Fibroblast of villous mesenchyme (primary cell): ENCODE data around the gene AKIRIN2. TPM values are rescaled to one million over a fixed set of nuclear protein-coding genes. Genes with fewer than 3 reads are reported as not detected.
A peak's percentile ranks its signal among the peaks of the same experiment; 100 is the strongest.

Experiments
- DNase-seq: peaks from one replicate; pipeline ENCODE4 v3.0.0-alpha.2; 2010; ENCODE audit warnings: low read depth
- H3K4me3 ChIP-seq: 2 replicates; pipeline ENCODE4 v1.5.1; 2011; ENCODE audit warnings: low read depth, mild to moderate bottlenecking, low read length
- total RNA-seq: library from RNA; depleted of rRNA; stranded (reverse); fragments of >200 nt; gene quantifications from 2 replicates; pipeline ENCODE4 v1.2.3, GENCODE V29; 2012
- TF ChIP-seq, protein P1 (sequence below): IDR thresholded peaks from 2 replicates; pipeline ENCODE4 v1.5.1; 2012; ENCODE audit warnings: low read depth, mild to moderate bottlenecking, low read length; ENCODE audit not compliant: insufficient read depth

AKIRIN2 gene
- total RNA-seq, 1 donor, result 17.7 TPM

DNA sequence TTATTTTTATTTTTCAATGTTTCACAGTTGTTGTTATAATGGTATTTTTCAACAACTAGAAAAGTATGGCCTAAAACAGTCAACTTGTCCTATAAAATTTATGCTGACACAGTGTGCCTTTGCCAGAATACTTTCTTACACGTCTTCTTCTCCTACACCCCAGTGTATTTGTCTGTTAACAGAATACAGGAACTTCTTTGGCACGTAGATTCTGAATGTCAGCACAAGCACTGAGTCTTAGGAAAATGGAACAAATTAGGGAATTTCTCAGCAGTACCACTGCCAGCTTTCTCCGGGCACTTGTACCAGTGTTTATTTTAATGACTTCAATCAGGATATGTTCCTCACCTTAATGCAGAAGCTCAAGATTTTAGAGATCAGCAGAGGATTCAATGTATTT is 26.7 kb upstream of the AKIRIN2 start:
- DNase-seq, result no peak
- TF ChIP-seq, protein P1, sequence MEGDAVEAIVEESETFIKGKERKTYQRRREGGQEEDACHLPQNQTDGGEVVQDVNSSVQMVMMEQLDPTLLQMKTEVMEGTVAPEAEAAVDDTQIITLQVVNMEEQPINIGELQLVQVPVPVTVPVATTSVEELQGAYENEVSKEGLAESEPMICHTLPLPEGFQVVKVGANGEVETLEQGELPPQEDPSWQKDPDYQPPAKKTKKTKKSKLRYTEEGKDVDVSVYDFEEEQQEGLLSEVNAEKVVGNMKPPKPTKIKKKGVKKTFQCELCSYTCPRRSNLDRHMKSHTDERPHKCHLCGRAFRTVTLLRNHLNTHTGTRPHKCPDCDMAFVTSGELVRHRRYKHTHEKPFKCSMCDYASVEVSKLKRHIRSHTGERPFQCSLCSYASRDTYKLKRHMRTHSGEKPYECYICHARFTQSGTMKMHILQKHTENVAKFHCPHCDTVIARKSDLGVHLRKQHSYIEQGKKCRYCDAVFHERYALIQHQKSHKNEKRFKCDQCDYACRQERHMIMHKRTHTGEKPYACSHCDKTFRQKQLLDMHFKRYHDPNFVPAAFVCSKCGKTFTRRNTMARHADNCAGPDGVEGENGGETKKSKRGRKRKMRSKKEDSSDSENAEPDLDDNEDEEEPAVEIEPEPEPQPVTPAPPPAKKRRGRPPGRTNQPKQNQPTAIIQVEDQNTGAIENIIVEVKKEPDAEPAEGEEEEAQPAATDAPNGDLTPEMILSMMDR, result no peak
- H3K4me3 ChIP-seq, result no peak overlapping the region

DNA sequence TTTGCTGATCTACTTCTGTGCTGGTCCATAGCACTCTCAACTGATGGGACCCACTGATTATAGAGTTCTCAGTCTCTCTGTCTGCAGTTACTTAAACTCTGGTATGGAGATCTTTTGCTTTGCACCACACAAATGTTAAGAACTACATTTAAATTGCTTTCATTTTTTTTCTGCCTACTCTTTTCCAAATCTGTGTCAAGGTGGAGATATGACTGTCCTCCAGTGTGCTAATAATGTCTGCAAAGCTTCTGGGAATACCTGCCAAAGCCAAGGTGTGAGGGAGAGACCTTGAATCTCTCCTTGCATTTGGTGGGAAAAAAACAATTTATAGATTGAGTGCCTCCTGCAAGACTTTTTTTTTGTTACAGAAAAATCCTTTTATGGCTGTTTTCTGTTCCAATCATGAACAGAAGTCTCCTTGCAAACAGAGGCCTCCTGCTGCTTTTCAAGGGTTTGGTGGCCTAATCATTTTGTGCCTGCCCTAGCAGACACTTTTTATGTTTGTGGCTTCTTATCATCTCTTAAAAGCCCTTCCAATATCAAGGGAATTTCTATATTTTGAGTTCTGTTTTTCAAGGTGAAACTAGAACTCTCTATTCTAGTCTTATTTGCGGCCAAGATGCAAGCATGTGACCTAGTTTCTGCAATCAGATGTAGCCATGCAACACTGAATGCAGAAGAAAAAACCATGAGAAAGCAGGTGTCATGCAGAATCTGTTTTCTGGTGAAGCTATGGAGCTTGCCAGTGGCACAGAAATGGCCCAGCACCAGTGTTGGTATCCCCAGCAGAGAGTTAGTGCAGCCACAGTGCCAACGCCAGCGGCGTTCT is 23.2 kb upstream of the AKIRIN2 start:
- no peak overlapping the region for H3K4me3 ChIP-seq
- no peak for DNase-seq
- TF ChIP-seq, protein P1, result no peak

DNA sequence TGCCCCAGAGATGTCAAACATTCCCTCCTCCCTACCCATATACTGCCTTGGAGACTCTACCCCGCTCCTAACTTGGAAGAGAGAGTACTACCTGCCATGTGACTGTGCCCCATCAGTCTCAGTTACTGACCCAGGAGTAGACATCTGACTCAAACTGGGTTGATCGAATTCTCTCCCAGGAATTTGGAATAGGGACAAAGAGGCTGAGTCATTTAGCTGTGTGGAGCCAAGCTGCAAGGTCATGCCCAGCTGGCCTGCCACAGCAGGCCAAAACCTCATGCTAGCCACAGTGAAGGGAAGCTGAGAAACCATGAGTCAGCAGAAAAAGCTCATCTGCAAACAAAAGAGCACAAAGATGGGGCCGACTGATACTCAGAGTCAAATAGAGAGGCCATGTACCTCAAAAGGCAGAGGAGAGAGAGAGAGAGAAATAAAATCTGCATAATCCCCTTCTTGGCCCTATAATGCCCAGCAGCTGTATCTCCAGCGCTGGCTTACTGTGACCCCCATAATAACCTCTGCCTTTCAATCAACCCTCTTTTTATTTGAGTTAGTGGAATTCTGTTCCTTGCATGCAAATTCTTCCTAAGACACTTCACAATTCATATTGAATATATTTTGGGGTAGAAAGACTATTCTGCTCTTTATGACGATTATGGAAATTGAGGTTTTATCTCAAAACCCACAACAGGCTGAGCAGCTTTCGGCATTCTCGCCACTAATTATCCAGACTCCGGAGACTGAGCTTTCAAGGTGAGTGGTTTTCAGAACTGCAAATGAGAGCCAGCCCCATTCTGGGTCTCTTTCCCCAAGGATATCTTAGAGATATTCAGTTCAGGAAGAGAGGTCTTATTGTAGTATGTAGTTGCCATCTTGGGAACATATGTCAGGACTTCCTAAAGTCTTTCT is 21.4 kb upstream of the AKIRIN2 start:
- peak; percentile 87 for DNase-seq
- TF ChIP-seq, protein P1, result no peak
- no peak overlapping the region for H3K4me3 ChIP-seq

DNA sequence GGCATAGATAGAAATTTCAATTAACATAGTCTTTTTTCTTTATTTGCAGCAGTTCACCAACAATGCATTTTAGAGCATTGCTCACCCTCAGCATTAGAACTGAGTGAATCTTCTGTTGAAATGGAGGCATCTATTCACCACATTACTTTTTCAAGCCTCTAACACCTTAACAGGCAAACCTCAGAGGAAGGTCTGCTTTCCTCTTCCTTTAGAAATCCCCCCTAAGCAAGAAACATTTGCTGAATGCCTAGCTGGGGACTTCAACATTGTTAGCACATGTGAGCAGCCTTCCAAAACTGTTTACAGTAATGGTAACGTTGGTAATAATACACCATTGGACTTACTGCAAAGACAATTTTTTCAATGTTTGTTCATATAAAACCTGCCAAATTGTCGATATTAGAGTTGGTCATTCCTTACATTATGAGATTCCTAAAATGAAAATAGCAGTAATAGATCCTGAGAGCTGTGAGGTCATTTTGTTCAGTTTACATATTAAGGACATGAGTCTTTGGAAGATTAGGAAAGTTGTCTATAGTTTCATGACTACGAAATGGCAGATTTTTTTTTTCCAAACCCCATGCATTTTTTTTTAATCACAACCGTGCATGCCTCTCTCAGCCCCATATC is 20.6 kb upstream of the AKIRIN2 start:
- TF ChIP-seq, protein P1, result no peak
- H3K4me3 ChIP-seq, result no peak overlapping the region
- no peak for DNase-seq

DNA sequence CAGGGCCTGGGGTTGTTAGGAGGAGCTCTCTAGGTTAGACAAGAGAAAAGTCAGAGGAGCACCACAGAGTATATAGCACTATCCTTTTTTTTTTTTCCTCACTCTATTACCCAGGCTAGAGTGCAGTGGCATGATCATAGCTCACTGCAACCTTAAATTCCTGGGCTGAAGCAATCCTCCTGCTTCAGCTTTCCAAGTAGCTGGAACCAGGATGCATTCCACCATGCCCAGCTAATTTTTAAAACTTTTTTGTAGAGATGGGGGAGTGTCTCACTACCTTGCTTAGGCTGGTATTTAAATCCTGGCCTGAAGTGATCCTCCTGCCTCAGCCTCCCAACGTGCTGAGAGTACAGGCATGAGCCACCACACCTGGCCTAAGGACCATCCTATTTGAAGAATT is 19.3 kb upstream of the AKIRIN2 start:
- TF ChIP-seq, protein P1, result no peak
- no peak overlapping the region for H3K4me3 ChIP-seq
- DNase-seq, result no peak

DNA sequence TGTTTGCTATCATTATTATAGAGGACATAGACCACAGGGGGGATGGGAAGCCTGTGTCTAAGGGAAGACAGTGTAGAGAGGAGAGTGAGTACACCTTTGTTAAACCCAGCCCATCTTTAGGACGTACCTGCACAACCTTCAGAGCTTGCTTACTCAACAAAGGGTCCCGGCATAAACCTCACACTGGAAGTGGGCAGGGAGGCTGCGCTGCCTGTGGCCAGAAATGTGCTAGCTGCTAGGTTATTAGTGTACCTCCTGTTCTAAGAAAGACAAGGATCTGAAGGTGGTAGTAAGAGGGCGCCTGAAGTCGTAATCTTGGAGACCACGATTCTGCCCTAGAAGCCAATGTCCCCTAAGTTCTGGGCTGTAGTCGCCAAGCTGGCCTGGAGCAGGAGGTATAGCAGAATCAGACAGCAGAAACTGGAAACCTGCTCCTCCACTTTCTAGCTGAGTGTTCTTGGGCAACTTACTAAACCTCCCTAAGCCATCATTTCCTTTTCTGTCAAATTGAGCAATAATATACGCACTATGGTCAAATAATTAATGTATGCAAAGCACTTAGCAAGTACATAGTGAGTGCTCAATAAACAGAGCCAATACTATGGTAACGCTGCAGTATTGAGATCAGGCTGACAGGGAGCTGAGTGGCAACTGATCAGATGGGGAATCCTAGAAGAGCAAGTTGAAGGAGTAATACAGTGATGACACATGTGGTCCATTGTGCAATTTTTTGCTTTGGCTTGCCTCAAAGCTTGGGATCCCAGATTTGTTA is 16.8 kb upstream of the AKIRIN2 start:
- DNase-seq, result peak; percentile 81
- TF ChIP-seq, protein P1, result no peak
- H3K4me3 ChIP-seq, result no peak overlapping the region
